HG02943 (cell line): Measurements from ENCODE around the gene HIGD2B.
A peak's percentile ranks its signal among the peaks of the same experiment; 100 is the strongest.
"Not testable (repeated sequence)": the region's sequence is repeated elsewhere in the genome, so short reads cannot be mapped to it uniquely, and the experiment has no call there.

ENCODE experiments used
- ATAC-seq: cut with Tn5 transposase; IDR thresholded peaks from one replicate; pipeline ENCODE4 v1.9.1; 2021; ENCODE audit warnings: mild to moderate bottlenecking, low read depth, moderate library complexity; ENCODE audit not compliant: unreplicated experiment

HIGD2B gene

GRCh38 chr15:72680931-72681330 lies 5.1 kb downstream of the HIGD2B start:
- ATAC-seq = no peak

DNA sequence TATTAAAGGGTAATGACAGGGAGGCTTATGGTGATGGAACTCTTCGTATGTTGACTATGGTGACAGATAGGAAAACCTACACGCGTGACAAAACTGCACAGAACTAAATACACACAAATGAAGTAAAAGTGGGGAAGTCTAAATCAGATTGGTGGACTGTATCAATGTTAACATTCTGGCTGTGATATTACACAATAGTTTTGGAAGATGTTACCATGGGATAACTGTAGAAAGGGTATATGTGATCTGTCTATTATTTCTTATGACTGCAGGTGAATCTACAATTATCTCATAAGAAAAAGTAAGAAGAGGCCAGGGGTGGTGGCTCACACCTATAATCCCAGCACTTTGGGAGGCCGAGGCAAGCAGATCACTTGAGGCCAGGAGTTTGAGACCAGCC lies 9.1 kb downstream of the HIGD2B start:
- no peak for ATAC-seq

GRCh38 chr15:72671525-72671924 lies 14.5 kb downstream of the HIGD2B start:
- ATAC-seq = no peak

DNA sequence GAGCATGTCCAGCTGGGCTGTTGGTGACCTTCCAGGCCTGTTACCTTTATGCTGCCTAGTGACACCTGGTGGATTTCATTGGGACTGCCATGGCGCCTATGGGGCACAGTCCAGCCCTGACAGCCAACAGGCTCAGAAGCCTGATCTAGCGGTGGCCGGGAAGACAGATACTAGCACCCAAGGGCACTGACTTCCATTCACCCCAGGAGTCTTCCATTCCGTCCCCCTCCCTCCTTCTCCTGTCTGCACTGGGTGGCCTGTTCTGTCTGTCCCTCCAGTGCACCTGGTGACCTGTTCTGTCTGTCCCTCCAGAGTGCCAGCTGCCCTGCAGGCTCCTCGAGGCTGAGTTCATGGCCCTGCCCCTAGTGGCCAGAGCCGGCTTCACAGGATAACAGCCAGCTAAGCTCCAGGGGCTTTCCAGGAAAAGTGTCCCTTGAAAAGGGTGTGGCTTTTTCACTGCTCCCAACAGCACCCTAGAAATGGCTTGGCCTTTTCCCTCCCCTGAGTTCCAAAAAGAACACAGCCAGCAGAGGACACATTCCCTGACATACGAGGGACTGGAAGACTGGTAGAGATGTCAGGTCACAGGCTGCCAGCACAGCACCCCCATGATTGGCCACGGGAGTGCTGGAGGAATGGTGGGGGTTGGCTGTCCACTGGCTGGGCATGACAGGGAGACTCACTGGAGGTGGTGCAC lies 15.2 kb downstream of the HIGD2B start:
- not testable (repeated sequence) for ATAC-seq

DNA sequence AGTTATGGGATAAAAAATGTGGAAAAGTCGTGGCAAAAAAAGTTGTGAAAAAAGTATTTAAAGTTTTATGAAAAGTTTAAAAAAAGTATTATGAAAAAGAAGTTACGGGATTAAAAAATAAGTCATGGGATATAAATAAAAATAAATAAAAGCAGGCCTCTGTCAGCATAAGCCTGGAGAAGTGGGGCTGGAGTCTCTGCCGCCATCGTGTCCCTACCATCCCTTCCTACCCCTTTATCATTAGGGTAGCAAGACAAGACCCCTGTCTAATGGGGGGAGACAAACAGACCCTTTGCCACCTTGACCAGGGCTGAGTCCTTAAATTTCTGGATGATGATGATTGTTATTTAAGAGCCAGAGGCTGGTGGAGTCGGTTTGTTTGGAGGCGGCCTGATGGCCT lies 16.2 kb downstream of the HIGD2B start:
- ATAC-seq = not testable (repeated sequence)

- ATAC-seq = not testable (repeated sequence)
Observed at GRCh38 chr15:72665706-72666105, 20.3 kb downstream of the HIGD2B start.

DNA sequence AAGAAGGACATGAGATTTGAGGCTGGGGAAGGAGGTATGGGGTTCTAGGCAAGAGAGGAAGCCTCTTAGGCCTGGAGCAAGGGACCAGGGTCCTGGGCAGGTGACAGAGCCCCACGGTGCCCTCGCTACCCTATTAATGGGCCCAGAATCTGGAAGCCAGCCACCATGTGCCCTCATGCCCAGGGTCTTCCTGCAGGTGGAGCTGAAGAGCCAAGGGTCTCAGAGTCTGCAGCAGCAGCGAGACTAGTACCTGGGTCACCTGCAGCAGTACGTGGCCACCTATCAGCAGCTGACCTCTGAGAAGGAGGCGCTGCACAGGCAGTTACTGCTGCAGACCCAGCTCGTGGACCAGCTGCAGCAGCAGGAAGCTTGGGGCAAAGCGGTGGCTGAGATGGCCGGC lies 22.1 kb downstream of the HIGD2B start:
- not testable (repeated sequence) for ATAC-seq

DNA sequence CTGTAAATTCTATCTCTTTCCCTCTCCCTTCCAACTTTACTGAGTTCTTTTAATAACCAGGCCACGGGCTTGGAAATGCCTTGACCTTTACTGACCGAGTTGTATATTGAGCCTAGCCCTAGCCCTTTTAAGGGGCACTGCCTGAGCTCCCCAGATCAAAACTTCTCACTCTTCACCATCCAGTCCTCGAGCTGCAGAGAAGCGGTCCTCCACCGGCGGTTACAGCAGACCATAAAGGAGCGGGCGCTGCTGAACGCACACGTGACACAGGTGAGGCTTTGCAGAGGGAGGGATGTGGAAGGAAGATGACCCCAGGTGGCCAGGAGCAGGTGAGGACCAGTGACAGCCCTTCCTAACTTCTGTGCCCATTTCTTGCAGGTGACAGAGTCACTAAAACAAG lies 24.9 kb downstream of the HIGD2B start:
- ATAC-seq = not testable (repeated sequence)

DNA sequence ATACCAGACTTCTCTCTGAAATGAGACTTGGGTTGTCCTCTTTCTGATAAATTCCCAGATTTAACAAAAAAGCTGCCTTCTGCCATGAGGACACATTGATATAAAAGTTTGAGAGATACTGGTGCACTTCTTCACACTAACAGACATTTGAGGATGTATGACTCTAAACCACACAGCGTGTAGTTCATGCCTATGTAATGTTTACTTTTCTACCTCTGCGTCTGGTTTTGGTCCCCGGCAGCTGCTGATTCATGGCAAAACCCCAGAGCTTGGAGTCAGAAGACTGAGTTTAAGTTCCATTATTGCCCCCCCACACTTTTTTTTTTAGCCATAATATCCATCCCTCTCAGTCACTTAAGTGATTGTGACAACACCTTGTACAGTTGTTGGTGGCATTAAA lies 30.0 kb downstream of the HIGD2B start:
- not testable (repeated sequence) for ATAC-seq

DNA sequence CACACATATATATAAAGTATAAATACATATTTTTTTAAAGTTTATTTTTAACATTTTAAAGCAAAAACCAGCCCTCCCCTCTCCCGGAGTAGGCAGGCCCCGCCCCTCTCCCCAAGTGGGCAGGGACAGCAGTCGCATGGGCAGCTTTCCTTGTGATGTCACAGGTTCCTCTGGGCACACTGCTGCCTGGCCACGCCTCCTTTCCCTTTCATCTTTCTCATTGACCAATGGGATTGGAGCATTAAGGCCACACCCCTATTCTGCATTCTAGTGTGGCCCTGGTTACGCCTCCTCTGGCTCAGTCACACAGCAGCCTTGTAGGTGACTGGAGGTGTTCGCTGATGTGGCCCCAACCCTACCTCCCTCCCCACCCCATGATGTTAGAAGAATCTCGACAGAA lies 31.6 kb downstream of the HIGD2B start, which contains the start of gene GOLGA6B:
TSS of gene GOLGA6B (plus strand) at position 301 of the 400 bp plus-strand sequence. CDS start at position 342, 41 bp downstream.
- not testable (repeated sequence) for ATAC-seq

GRCh38 chr15:72648631-72649253 lies 37.2 kb downstream of the HIGD2B start:
- not testable (repeated sequence) for ATAC-seq

- ATAC-seq = not testable (repeated sequence)
Observed at GRCh38 chr15:72642271-72642670, 43.7 kb downstream of the HIGD2B start.

GRCh38 chr15:72639759-72640483 lies 46.1 kb downstream of the HIGD2B start:
- ATAC-seq = not testable (repeated sequence)

DNA sequence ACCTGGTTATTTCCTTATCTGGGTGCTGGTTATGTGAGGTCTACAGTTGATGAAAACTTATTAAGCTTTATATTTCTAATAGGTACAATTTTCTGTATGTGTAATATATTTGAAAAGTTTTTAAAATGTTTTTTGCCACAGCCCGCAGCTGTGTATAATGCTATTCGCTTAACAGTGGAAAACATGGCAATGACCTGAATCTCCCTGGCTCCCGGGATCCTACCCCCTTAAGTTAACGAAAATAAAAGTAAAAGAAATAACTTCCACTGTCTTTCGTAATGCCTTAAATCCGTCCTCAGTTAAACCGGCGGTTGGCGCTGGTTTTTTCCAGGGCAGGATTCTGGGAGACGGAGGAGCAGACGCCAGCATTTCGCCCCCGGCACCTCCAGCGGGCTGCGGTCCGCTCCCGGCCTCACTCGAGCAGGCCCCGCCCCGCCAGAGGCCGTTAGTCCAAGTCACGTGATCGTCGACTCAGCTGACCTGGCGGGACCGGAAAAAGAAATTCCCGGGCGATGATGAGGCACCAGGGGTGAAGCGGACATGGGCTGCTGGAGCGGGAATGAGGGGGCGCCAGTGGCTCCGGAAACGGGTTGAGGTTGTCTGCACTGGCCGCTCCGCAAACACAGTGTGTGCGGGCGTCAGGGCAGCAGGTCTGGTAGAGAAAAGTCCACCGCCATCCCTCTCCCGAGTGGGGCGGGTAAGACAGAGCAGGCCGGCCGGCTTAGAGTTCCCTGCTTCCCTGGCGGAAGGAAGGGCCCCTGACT lies 49.3 kb downstream of the HIGD2B start:
- ATAC-seq = peak; percentile 69

GRCh38 chr15:72629068-72629570 lies 56.9 kb downstream of the HIGD2B start:
- ATAC-seq = not testable (repeated sequence)

- ATAC-seq = not testable (repeated sequence)
Observed at GRCh38 chr15:72628249-72629067, 57.5 kb downstream of the HIGD2B start.

DNA sequence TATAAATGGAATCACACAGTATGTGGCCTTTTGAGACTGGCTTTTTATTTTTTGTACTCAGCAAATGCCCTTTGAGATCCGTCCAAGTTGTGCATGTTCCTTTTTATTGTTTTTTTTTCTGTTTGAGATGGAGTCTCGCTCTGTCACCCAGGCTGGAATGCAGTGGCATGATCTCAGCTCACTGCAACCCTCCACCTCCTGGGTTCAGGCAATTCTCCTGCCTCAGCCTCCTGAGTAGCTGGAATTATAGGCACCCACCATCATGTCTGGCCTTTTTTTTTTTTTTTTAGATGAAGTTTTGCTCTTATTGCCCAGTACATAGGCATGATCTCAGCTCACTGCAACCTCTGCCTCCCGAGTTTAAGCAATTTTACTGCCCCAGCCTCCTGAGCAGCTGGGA lies 59.8 kb downstream of the HIGD2B start:
- ATAC-seq = not testable (repeated sequence)
